ENCODE measurements around the gene KAZN.

DNA sequence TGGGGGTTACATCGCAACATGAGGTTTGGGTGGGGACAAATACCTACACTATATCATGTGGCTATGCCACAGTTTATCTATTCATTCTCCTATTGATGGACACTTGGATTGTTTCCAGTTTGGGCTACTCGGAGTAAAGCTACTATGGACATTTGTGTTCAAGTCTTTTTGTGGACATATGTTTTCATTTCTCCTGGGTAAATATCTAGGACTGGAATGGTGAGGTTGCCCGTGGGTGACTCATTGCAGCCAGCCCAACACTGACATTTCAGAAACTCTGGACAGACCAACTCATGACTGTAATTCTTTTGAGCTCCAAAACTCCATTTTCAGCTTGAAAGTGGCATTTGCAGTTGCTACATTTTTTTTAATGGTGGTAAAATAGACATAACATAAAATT is 82.7 kb downstream of the KAZN start:
- TF ChIP-seq, protein P1, sequence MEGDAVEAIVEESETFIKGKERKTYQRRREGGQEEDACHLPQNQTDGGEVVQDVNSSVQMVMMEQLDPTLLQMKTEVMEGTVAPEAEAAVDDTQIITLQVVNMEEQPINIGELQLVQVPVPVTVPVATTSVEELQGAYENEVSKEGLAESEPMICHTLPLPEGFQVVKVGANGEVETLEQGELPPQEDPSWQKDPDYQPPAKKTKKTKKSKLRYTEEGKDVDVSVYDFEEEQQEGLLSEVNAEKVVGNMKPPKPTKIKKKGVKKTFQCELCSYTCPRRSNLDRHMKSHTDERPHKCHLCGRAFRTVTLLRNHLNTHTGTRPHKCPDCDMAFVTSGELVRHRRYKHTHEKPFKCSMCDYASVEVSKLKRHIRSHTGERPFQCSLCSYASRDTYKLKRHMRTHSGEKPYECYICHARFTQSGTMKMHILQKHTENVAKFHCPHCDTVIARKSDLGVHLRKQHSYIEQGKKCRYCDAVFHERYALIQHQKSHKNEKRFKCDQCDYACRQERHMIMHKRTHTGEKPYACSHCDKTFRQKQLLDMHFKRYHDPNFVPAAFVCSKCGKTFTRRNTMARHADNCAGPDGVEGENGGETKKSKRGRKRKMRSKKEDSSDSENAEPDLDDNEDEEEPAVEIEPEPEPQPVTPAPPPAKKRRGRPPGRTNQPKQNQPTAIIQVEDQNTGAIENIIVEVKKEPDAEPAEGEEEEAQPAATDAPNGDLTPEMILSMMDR (IDR thresholded peaks at IDR 0.05; ENCODE audit: poor library complexity, severe bottlenecking) = no peak
- TF ChIP-seq EZH2 (IDR thresholded peaks at IDR 0.05; ENCODE audit: borderline replicate concordance, insufficient read depth, low read length, poor library complexity, severe bottlenecking) (no peak), POLR2AphosphoS5 (IDR thresholded peaks at IDR 0.05) (no peak), TAF1 (IDR thresholded peaks at IDR 0.05; ENCODE audit: low read depth) (no peak), SMC3 (conservative IDR thresholded peaks at IDR 0.05; ENCODE audit: poor library complexity) (no peak), REST (IDR thresholded peaks at IDR 0.05; ENCODE audit: borderline replicate concordance) (no peak)
